HG02870 (cell line): ENCODE data around the gene L3MBTL4.
"Not testable (repeated sequence)": the region's sequence is repeated elsewhere in the genome, so short reads cannot be mapped to it uniquely, and the experiment has no call there.

Experiments
- ATAC-seq: cut with Tn5 transposase; IDR thresholded peaks from one replicate; pipeline ENCODE4 v1.9.1; 2021; ENCODE audit warnings: mild to moderate bottlenecking, moderate library complexity; ENCODE audit not compliant: unreplicated experiment

The L3MBTL4 gene

GRCh38 chr18:6203791-6204190, 210.9 kb downstream of the L3MBTL4 start:
- ATAC-seq, result no peak

GRCh38 chr18:6202861-6203260, 211.8 kb downstream of the L3MBTL4 start:
- ATAC-seq, result no peak

GRCh38 chr18:6200204-6200774, 214.4 kb downstream of the L3MBTL4 start:
- no peak for ATAC-seq

GRCh38 chr18:6199777-6200176, 214.9 kb downstream of the L3MBTL4 start:
- no peak for ATAC-seq

GRCh38 chr18:6198585-6198984, 216.1 kb downstream of the L3MBTL4 start:
- no peak for ATAC-seq

- no peak for ATAC-seq
These were observed 220.1 kb downstream of the L3MBTL4 start for GRCh38 chr18:6194640-6195039.

- not testable (repeated sequence) for ATAC-seq
These were observed 228.9 kb downstream of the L3MBTL4 start for GRCh38 chr18:6185782-6186181.

GRCh38 chr18:6174983-6175745, 239.5 kb downstream of the L3MBTL4 start:
- no peak for ATAC-seq

- ATAC-seq, result no peak
These were observed 244.1 kb downstream of the L3MBTL4 start for GRCh38 chr18:6170604-6171003.

GRCh38 chr18:6161549-6161948, 253.2 kb downstream of the L3MBTL4 start:
- no peak for ATAC-seq

GRCh38 chr18:6159426-6159825, 255.3 kb downstream of the L3MBTL4 start:
- ATAC-seq, result no peak

- ATAC-seq, result no peak
These were observed 255.8 kb downstream of the L3MBTL4 start for GRCh38 chr18:6158958-6159357.

- ATAC-seq, result no peak
These were observed 258.3 kb downstream of the L3MBTL4 start for GRCh38 chr18:6156446-6156845.

- ATAC-seq, result no peak
These were observed 259.0 kb downstream of the L3MBTL4 start for GRCh38 chr18:6155707-6156106.

- no peak for ATAC-seq
These were observed 264.3 kb downstream of the L3MBTL4 start for GRCh38 chr18:6150430-6150829.

GRCh38 chr18:6146307-6146661, 268.4 kb downstream of the L3MBTL4 start:
- no peak for ATAC-seq

GRCh38 chr18:6145645-6146306, 268.9 kb downstream of the L3MBTL4 start:
- no peak for ATAC-seq

GRCh38 chr18:6139007-6139406, 275.7 kb downstream of the L3MBTL4 start:
- no peak for ATAC-seq

GRCh38 chr18:6135901-6136300, 278.8 kb downstream of the L3MBTL4 start:
- ATAC-seq, result not testable (repeated sequence)

- ATAC-seq, result not testable (repeated sequence)
These were observed 279.7 kb downstream of the L3MBTL4 start for GRCh38 chr18:6135029-6135428.

- no peak for ATAC-seq
These were observed 281.9 kb downstream of the L3MBTL4 start for GRCh38 chr18:6132751-6133368.

- ATAC-seq, result no peak
These were observed 293.9 kb downstream of the L3MBTL4 start for GRCh38 chr18:6120820-6121279.
